Measurements from ENCODE around the gene CDH4.

CDH4 gene

GRCh38 chr20:61561111-61561830, 309.2 kb downstream of the CDH4 start:
- no peak for TF ChIP-seq REST (IDR thresholded peaks at IDR 0.05; ENCODE audit: insufficient read depth in 1 of 2, low read depth in 2 of 2, low read length in 2 of 2)
- no peak for TF ChIP-seq TAF1 (IDR thresholded peaks at IDR 0.05; ENCODE audit: borderline replicate concordance, insufficient read depth, low read length)
- no peak for TF ChIP-seq SIN3A (IDR thresholded peaks at IDR 0.05; ENCODE audit: borderline replicate concordance, insufficient read depth, low read length)
- TF ChIP-seq FOXP2 (optimal IDR thresholded peaks at IDR 0.05; ENCODE audit: borderline replicate concordance, extremely low read depth, extremely low read length, insufficient read depth), result no peak
- TF ChIP-seq POLR2AphosphoS5 (IDR thresholded peaks at IDR 0.05; ENCODE audit: low read depth, low read length), result no peak

GRCh38 chr20:61562491-61562890, 310.4 kb downstream of the CDH4 start:
- TF ChIP-seq FOXP2 (optimal IDR thresholded peaks at IDR 0.05; ENCODE audit: borderline replicate concordance, extremely low read depth, extremely low read length, insufficient read depth) (no peak), POLR2AphosphoS5 (IDR thresholded peaks at IDR 0.05; ENCODE audit: low read depth, low read length) (no peak)

- no peak for TF ChIP-seq POLR2AphosphoS5 (IDR thresholded peaks at IDR 0.05; ENCODE audit: low read depth, low read length)
- TF ChIP-seq FOXP2 (optimal IDR thresholded peaks at IDR 0.05; ENCODE audit: borderline replicate concordance, extremely low read depth, extremely low read length, insufficient read depth), result no peak
- TF ChIP-seq SIN3A (IDR thresholded peaks at IDR 0.05; ENCODE audit: borderline replicate concordance, insufficient read depth, low read length), result no peak
- TF ChIP-seq TAF1 (IDR thresholded peaks at IDR 0.05; ENCODE audit: borderline replicate concordance, insufficient read depth, low read length), result no peak
- no peak for TF ChIP-seq REST (IDR thresholded peaks at IDR 0.05; ENCODE audit: insufficient read depth in 1 of 2, low read depth in 2 of 2, low read length in 2 of 2)
These were observed 310.9 kb downstream of the CDH4 start for GRCh38 chr20:61562897-61563504.

- TF ChIP-seq FOXP2 (optimal IDR thresholded peaks at IDR 0.05; ENCODE audit: borderline replicate concordance, extremely low read depth, extremely low read length, insufficient read depth) (no peak), TAF1 (IDR thresholded peaks at IDR 0.05; ENCODE audit: borderline replicate concordance, insufficient read depth, low read length) (no peak), REST (IDR thresholded peaks at IDR 0.05; ENCODE audit: insufficient read depth in 1 of 2, low read depth in 2 of 2, low read length in 2 of 2) (no peak), POLR2AphosphoS5 (IDR thresholded peaks at IDR 0.05; ENCODE audit: low read depth, low read length) (no peak), SIN3A (IDR thresholded peaks at IDR 0.05; ENCODE audit: borderline replicate concordance, insufficient read depth, low read length) (no peak)
These were observed 312.6 kb downstream of the CDH4 start for GRCh38 chr20:61564628-61565027.

GRCh38 chr20:61565791-61566190, 313.7 kb downstream of the CDH4 start:
- TF ChIP-seq SIN3A (IDR thresholded peaks at IDR 0.05; ENCODE audit: borderline replicate concordance, insufficient read depth, low read length) (no peak), FOXP2 (optimal IDR thresholded peaks at IDR 0.05; ENCODE audit: borderline replicate concordance, extremely low read depth, extremely low read length, insufficient read depth) (no peak), REST (IDR thresholded peaks at IDR 0.05; ENCODE audit: insufficient read depth in 1 of 2, low read depth in 2 of 2, low read length in 2 of 2) (no peak), POLR2AphosphoS5 (IDR thresholded peaks at IDR 0.05; ENCODE audit: low read depth, low read length) (no peak), TAF1 (IDR thresholded peaks at IDR 0.05; ENCODE audit: borderline replicate concordance, insufficient read depth, low read length) (no peak)

Data from PFSK-1 (cell line).